ENCODE results near the gene MROH7. TPM values are rescaled to one million over a fixed set of nuclear protein-coding genes. Genes with fewer than 3 reads are reported as not detected.

Gene MROH7
- total and polyA plus RNA-seq, 2 experiments from 2014 or later: 0.24 to 0.87 TPM

DNA sequence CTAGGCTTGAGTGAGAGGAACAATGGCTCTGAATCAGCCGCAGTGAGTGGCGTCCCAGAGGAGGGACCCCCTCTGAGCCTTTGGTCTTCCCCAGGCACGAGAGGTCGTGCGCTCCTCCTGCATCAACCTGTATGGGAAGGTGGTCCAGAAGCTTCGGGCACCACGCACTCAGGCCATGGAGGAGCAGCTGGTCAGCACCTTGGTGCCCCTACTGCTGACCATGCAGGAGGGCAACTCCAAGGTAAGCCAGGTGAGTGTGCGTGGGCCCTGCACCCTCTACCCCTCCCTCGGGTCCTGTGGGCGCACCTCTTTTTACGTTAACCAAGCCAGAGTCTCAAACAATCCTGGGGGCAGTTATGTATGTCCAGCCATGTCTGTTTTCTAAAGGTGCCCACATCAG is 60.4 kb downstream of the MROH7 start:
- Histone ChIP-seq H3K4me1 (ENCODE audit: insufficient read depth) (no peaks in the 10 kb centered on the region), H3K4me2 (no peak overlapping the region), H3K4me3 (no peak overlapping the region), H3K36me3 (replicated peaks; ENCODE audit: insufficient read depth, low read depth) (no peaks in the 10 kb centered on the region), H4K20me1 (ENCODE audit: insufficient read depth, poor library complexity, severe bottlenecking) (no peaks in the 10 kb centered on the region), H2AFZ (no peak overlapping the region), H3K9me2 (replicated peaks; ENCODE audit: insufficient read depth) (no peaks in the 10 kb centered on the region), H3K27me3 (peaks cover 4% of the 10 kb centered on the region), H3K27ac (no peak overlapping the region), H3K79me2 (no peaks in the 10 kb centered on the region), H3K9me3 (ENCODE audit: low read depth) (no peaks in the 10 kb centered on the region)
- no peak for DNase-seq (ENCODE audit: low spot score)
- TF ChIP-seq CTCF (IDR thresholded peaks at IDR 0.05; ENCODE audit: poor library complexity) (no peak), EZH2phosphoT487 (IDR thresholded peaks at IDR 0.05; ENCODE audit: low read depth, severe bottlenecking, unreplicated experiment) (no peak), EZH2 (IDR thresholded peaks at IDR 0.05; ENCODE audit: borderline replicate concordance) (no peak)
- WGBS (ENCODE audit: low lambda C conversion rate, missing lambda C conversion rate): 90% methylated on average over 11 of the region's 11 CpGs

GRCh38 chr1:54703471-54703870 is 61.9 kb downstream of the MROH7 start:
- Histone ChIP-seq H3K4me1 (ENCODE audit: insufficient read depth) (no peaks in the 10 kb centered on the region), H3K36me3 (replicated peaks; ENCODE audit: insufficient read depth, low read depth) (no peaks in the 10 kb centered on the region)
- 91% methylated on average over 10 of the region's 10 CpGs for WGBS (ENCODE audit: low lambda C conversion rate, missing lambda C conversion rate)

GRCh38 chr1:54705153-54705552 is 63.6 kb downstream of the MROH7 start:
- Histone ChIP-seq H3K36me3 (replicated peaks; ENCODE audit: insufficient read depth, low read depth) (no peaks in the 10 kb centered on the region), H3K27me3 (peaks cover 4% of the 10 kb centered on the region), H3K9me3 (ENCODE audit: low read depth) (no peaks in the 10 kb centered on the region), H4K20me1 (ENCODE audit: insufficient read depth, poor library complexity, severe bottlenecking) (no peaks in the 10 kb centered on the region), H2AFZ (no peak overlapping the region), H3K79me2 (no peaks in the 10 kb centered on the region), H3K4me3 (no peak overlapping the region), H3K4me2 (no peak overlapping the region), H3K27ac (no peak overlapping the region), H3K9me2 (replicated peaks; ENCODE audit: insufficient read depth) (no peaks in the 10 kb centered on the region), H3K4me1 (ENCODE audit: insufficient read depth) (no peaks in the 10 kb centered on the region)
- TF ChIP-seq EZH2phosphoT487 (IDR thresholded peaks at IDR 0.05; ENCODE audit: low read depth, severe bottlenecking, unreplicated experiment): no peak
- no peak for TF ChIP-seq CTCF (IDR thresholded peaks at IDR 0.05; ENCODE audit: poor library complexity)
- no peak for TF ChIP-seq EZH2 (IDR thresholded peaks at IDR 0.05; ENCODE audit: borderline replicate concordance)
- no peak for DNase-seq (ENCODE audit: low spot score)
- WGBS (ENCODE audit: low lambda C conversion rate, missing lambda C conversion rate): 87% methylated on average over 2 of the region's 2 CpGs

More at GRCh38 chr1:54703471-54703870, 61.9 kb downstream of the MROH7 start:
- H3K79me2 ChIP-seq: no peaks in the 10 kb centered on the region
- H3K27me3 ChIP-seq: peaks cover 4% of the 10 kb centered on the region
- H3K9me3 ChIP-seq (ENCODE audit: low read depth): no peaks in the 10 kb centered on the region
- H3K27ac ChIP-seq: no peak overlapping the region
- no peak overlapping the region for H3K4me2 ChIP-seq
- no peaks in the 10 kb centered on the region for H4K20me1 ChIP-seq (ENCODE audit: insufficient read depth, poor library complexity, severe bottlenecking)
- no peaks in the 10 kb centered on the region for H3K9me2 ChIP-seq (replicated peaks; ENCODE audit: insufficient read depth)
- no peak overlapping the region for H3K4me3 ChIP-seq
- H2AFZ ChIP-seq: no peak overlapping the region
- no peak for TF ChIP-seq EZH2 (IDR thresholded peaks at IDR 0.05; ENCODE audit: borderline replicate concordance)
- DNase-seq (ENCODE audit: low spot score): no peak

- Histone ChIP-seq H3K4me3 (no peak overlapping the region), H3K79me2 (no peaks in the 10 kb centered on the region), H3K36me3 (replicated peaks; ENCODE audit: insufficient read depth, low read depth) (no peaks in the 10 kb centered on the region), H3K9me2 (replicated peaks; ENCODE audit: insufficient read depth) (no peaks in the 10 kb centered on the region), H3K27ac (no peak overlapping the region), H3K9me3 (ENCODE audit: low read depth) (no peaks in the 10 kb centered on the region), H3K27me3 (peaks cover 8% of the 10 kb centered on the region), H4K20me1 (ENCODE audit: insufficient read depth, poor library complexity, severe bottlenecking) (no peaks in the 10 kb centered on the region), H2AFZ (no peak overlapping the region), H3K4me1 (ENCODE audit: insufficient read depth) (no peaks in the 10 kb centered on the region), H3K4me2 (no peak overlapping the region)
- WGBS (ENCODE audit: low lambda C conversion rate, missing lambda C conversion rate): 88% methylated on average over 4 of the region's 4 CpGs
- TF ChIP-seq EZH2phosphoT487 (IDR thresholded peaks at IDR 0.05; ENCODE audit: low read depth, severe bottlenecking, unreplicated experiment) (no peak), EZH2 (IDR thresholded peaks at IDR 0.05; ENCODE audit: borderline replicate concordance) (no peak), CTCF (IDR thresholded peaks at IDR 0.05; ENCODE audit: poor library complexity) (no peak)
- no peak for DNase-seq (ENCODE audit: low spot score)
Measured at GRCh38 chr1:54706419-54706818, 64.8 kb downstream of the MROH7 start.
